Measurements from ENCODE around the gene AHCTF1.

GRCh38 chr1:246791303-246791918, 140.3 kb downstream of the AHCTF1 start:
- TF ChIP-seq, protein P1, sequence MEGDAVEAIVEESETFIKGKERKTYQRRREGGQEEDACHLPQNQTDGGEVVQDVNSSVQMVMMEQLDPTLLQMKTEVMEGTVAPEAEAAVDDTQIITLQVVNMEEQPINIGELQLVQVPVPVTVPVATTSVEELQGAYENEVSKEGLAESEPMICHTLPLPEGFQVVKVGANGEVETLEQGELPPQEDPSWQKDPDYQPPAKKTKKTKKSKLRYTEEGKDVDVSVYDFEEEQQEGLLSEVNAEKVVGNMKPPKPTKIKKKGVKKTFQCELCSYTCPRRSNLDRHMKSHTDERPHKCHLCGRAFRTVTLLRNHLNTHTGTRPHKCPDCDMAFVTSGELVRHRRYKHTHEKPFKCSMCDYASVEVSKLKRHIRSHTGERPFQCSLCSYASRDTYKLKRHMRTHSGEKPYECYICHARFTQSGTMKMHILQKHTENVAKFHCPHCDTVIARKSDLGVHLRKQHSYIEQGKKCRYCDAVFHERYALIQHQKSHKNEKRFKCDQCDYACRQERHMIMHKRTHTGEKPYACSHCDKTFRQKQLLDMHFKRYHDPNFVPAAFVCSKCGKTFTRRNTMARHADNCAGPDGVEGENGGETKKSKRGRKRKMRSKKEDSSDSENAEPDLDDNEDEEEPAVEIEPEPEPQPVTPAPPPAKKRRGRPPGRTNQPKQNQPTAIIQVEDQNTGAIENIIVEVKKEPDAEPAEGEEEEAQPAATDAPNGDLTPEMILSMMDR (IDR thresholded peaks at IDR 0.05) = no peak
- no peak for TF ChIP-seq POLR2AphosphoS5 (IDR thresholded peaks at IDR 0.05; ENCODE audit: insufficient read depth in 1 of 2, low read depth in 1 of 2)

All from vagina (tissue), 2 donors.